Fibroblast of mammary gland (primary cell): ENCODE measurements around the gene TCEAL3.
"Not testable (repeated sequence)": the region's sequence is repeated elsewhere in the genome, so short reads cannot be mapped to it uniquely, and the experiment has no call there.

Experiments used
- DNase-seq: peaks from one replicate; pipeline ENCODE4 v3.0.0-alpha.2; 2010; ENCODE audit warnings: low read depth
- H3K4me3 ChIP-seq: 2 replicates; pipeline ENCODE4 v1.5.1; 2011; ENCODE audit warnings: low read depth, mild to moderate bottlenecking, low read length, moderate library complexity; ENCODE audit not compliant: control insufficient read depth
- TF ChIP-seq, protein P1 (sequence below): conservative IDR thresholded peaks from 2 replicates; pipeline ENCODE4 v1.5.1; 2011; ENCODE audit warnings: low read depth, low read length, inconsistent platforms; ENCODE audit not compliant: control insufficient read depth, insufficient read depth

The TCEAL3 gene

DNA sequence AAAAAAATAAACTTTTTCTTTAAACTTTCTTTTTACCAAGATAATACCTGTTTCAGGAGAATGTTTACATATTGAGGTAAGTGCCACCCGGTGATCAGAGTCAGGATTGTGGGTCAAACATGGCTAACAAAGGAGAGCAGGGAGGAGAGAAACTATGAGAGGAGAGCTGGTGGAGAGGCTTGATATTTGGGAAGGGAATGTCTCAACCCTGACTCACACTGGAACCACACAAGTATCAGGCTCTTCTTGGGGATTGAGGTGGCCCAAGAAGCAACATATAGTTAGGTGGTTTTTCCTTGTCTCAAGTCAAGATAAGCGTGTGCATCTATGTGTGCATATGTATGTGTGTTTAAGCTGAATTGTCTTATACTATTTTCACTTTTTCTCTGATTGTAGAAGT is 27.7 kb downstream of the TCEAL3 start:
- peak; percentile 12 for DNase-seq
- TF ChIP-seq, protein P1, sequence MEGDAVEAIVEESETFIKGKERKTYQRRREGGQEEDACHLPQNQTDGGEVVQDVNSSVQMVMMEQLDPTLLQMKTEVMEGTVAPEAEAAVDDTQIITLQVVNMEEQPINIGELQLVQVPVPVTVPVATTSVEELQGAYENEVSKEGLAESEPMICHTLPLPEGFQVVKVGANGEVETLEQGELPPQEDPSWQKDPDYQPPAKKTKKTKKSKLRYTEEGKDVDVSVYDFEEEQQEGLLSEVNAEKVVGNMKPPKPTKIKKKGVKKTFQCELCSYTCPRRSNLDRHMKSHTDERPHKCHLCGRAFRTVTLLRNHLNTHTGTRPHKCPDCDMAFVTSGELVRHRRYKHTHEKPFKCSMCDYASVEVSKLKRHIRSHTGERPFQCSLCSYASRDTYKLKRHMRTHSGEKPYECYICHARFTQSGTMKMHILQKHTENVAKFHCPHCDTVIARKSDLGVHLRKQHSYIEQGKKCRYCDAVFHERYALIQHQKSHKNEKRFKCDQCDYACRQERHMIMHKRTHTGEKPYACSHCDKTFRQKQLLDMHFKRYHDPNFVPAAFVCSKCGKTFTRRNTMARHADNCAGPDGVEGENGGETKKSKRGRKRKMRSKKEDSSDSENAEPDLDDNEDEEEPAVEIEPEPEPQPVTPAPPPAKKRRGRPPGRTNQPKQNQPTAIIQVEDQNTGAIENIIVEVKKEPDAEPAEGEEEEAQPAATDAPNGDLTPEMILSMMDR, result no peak
- no peak overlapping the region for H3K4me3 ChIP-seq

DNA sequence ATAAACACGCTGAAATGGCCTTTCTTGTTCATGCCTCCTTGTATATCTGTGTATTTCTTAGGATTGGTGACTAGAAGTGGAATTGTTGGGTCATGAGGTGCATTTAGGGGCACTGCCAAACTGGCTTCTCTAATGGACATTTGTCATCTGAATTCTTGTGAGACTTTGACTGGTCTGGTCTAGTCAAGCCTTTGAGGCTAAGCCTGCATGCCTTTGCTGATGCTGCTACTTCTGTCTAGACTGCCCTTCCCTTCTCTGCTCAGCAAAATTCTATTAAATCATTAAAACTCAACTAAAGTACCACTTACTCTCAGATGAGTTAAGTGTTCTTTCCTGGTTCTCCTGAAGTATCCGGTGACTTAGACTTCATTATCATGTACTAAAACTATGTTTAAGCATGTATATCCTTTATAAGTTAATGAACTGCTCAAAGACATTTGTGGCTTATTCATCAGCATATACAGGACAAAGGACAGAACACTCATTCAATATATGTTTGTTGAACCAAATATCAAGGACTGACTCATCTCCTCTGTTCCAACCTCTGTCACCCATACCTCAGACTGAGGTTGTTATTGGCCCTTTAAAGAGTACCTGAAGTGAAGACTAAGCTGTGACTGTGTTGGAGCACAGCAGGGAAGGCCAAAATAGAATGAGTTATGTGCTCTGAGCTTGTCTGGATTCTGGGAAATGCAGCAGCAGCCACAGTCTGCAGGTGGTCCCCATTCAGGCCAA is 30.0 kb downstream of the TCEAL3 start:
- no peak overlapping the region for H3K4me3 ChIP-seq
- TF ChIP-seq, protein P1, result no peak
- DNase-seq, result peak; percentile 32

DNA sequence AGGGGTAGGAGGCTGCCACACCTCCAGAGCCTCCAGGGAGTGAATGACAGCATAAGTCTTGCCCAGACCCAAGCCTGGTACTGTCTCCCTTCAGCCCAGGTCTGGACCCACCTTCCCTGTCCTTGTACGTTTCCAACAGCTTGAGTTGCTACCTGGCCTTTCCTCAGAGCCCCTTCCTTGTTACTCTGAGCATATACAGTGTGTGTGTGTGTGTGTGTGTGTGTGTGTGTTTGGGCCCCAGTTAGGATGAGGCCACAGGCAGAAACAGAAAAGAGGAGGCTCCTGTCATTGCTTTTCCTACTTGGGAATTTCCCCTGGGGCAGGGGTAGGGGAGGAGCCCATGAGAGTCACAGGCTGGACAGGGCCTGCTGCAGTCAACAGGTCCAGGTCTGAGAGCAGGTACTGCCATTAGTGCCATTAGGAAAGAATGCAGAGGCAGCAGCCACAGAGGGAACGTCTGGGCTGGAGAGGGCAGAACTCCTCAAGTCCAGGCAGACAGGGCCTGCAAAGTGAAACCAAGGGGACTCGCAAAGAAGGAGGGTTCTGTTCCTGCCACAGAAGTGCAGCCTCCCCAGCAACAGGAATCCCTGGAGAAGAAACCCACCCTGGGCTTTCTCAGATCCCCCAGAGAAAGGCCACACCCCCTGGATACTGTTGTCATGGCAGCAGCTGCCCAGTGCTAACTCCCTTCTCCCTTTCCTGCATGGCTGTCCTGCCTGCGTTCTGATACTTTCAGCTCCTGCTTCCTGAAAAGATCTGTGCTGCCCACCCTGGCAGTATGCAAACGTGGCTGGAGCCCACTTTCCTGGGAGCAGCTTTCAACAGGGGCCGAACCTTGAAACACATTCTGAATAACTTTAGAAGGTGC is 30.9 kb downstream of the TCEAL3 start:
- not testable (repeated sequence) for H3K4me3 ChIP-seq, DNase-seq

DNA sequence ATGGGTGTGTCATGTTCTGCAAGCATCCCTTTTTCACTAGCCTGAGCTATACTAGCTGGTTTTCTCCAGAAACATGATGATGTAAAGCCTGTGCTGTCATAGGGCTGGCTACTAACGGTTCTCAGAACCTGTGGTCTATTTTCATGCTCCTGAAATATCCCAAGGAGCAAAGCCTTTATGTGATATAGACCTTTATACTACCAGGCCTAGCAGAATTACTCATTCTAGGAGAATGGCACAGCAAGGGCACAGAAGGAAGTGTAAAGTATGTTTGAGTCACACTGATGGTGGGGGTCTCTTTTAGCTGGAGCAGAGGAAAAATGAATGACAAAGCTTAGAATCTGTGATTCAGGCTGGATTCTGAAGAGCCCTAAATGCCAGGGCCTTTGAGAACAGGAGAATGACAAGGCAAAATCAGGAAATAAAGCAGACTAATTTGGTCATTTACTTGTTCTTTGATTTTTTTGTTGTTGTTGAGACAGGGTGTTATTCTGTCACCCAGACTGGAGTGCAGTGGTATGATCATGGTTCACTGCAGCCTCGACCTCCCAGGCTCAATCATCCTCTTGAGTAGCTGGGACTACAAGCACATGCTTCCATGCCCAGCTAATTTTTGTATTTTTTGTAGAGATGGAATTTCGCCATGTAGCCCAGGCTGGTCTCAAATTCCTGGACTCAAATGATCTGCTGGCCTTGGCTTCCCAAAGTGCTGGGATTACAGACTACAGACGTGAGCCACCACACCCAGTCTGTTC is 32.8 kb downstream of the TCEAL3 start:
- peak; percentile 54 for DNase-seq
- no peak overlapping the region for H3K4me3 ChIP-seq
- TF ChIP-seq, protein P1, result no peak

DNA sequence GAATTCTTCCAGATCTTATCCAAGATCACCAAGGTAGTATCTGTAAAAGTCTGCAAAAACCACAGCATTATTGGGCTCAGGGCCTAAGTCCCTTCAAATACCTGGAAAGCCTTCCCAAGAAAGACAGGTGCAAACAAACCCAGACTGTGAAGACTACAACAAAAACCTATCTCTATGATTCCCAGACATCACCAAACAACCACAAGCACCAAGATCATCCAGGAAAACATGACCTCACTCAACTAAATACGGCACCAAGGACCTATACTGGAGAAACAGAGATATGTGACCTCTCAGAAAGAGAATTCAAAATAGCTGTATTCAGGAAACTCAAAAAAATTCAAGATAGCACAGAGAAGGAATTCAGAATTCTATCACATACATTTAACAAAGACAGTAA is 36.4 kb downstream of the TCEAL3 start:
- TF ChIP-seq, protein P1, result no peak
- H3K4me3 ChIP-seq, result no peak overlapping the region
- no peak for DNase-seq

DNA sequence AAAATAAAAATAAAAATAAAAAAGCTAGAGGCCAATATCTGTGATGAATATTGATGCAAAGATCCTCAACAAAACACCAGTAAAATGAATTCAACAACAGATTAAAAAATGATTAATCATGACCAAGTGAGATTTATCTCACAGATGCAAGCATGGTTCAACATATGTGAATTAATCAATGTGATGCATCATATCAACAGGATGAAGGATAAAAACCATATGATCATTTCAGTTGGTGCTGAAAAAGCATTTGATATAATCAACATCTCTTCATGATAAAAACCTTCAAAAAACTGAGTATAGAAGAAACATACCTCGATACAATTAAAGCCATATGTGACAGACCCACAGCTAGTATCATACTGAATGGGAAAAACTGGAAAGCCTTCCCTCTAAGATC is 39.9 kb downstream of the TCEAL3 start:
- no peak for DNase-seq
- H3K4me3 ChIP-seq, result no peak overlapping the region
- TF ChIP-seq, protein P1, result no peak
